ENCODE measurements around the gene LAMA1. TPM values are rescaled to one million over a fixed set of nuclear protein-coding genes. Genes with fewer than 3 reads are reported as not detected.

Gene LAMA1
- polyA plus RNA-seq, 1 experiment: 26.0 TPM

DNA sequence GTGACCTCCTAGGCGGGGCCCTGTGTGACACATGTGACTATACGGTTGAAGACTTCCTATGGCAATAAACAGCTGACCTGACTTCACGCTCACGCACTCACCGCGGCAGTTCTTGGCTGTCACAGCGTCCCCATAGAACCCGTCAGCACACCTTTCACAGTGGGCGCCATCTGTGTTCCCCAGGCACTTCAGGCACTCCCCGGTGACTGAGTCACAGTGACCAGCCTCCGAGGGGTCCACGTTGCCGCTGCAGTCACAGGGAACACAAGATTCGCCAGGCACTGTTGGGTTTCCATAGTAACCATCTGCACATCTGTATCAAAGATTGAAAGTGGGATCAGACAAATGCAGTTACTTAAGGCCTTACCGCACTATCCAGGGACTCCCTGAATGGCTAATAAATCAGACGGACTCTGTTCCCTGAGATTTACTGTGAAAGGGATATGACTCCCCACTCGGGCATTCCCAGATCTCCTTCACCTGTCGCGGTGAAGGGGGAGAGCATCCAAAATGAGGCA is 94.5 kb downstream of the LAMA1 start:
- peaks cover 10% of the 10 kb centered on the region; the same call in 1 of the 2 replicates for H3K9me3 ChIP-seq (ENCODE audit: control insufficient read depth, insufficient read depth, low read length)
- no peak overlapping the region for H3K4me3 ChIP-seq (ENCODE audit: low read depth, low read length)
- TF ChIP-seq, protein P1, sequence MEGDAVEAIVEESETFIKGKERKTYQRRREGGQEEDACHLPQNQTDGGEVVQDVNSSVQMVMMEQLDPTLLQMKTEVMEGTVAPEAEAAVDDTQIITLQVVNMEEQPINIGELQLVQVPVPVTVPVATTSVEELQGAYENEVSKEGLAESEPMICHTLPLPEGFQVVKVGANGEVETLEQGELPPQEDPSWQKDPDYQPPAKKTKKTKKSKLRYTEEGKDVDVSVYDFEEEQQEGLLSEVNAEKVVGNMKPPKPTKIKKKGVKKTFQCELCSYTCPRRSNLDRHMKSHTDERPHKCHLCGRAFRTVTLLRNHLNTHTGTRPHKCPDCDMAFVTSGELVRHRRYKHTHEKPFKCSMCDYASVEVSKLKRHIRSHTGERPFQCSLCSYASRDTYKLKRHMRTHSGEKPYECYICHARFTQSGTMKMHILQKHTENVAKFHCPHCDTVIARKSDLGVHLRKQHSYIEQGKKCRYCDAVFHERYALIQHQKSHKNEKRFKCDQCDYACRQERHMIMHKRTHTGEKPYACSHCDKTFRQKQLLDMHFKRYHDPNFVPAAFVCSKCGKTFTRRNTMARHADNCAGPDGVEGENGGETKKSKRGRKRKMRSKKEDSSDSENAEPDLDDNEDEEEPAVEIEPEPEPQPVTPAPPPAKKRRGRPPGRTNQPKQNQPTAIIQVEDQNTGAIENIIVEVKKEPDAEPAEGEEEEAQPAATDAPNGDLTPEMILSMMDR (IDR thresholded peaks at IDR 0.05; ENCODE audit: low read depth, low read length): no peak
- no peaks in the 10 kb centered on the region for H3K27me3 ChIP-seq (ENCODE audit: control insufficient read depth, insufficient read depth, low read length)
- no peak overlapping the region for H3K27ac ChIP-seq (ENCODE audit: low read depth, low read length)
- POLR2A ChIA-PET: no interaction called here
- CTCF ChIA-PET: interaction anchor here (2.2 to 3.7 kb wide), 2 partner anchors 103 to 154 kb away, joined by 11 to 18 read pairs; no protein-coding TSS in a partner anchor
- no peak for DNase-seq (ENCODE audit: low read depth, low spot score)

DNA sequence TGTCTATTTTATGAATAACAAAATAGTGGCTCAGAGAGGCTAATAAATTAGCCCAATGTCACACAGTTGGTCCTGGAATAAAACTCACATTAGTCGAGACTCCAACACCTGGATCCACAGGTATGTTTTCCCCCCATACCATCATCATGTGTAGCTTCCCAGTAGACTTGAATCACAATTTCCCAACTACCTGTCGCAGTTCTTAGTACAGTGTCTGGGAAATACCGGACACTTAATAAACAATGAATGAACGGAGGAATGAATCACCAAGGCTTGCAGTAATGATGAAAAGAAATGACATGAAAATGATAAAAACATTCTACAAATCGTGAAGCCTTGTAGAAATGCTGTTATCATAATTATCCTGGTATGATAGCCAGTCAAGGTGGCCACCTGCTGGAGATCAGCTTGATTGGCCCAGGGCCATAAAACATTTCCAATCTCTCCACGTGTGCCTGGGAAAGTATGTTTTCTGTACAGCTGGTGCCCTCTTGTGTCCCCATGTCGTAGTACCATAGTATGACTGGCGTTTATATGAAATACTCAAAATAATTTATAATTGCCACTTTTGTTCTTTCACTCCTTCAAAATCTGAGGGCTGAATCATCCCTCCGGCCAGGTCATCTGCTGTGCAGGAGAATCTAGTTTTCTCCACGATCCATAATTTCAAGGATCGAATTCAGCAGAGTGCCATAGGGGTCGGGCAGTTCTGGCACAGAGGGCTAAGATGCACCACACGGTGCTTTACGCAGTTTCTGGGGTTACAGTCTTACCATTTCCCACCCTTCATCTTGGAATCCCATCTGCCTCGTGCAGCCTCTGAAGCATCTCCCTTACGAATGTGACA is 95.4 kb downstream of the LAMA1 start:
- H3K4me3 ChIP-seq (ENCODE audit: low read depth, low read length): no peak overlapping the region
- no peak overlapping the region for H3K27ac ChIP-seq (ENCODE audit: low read depth, low read length)
- H3K27me3 ChIP-seq (ENCODE audit: control insufficient read depth, insufficient read depth, low read length): no peaks in the 10 kb centered on the region
- no peak for DNase-seq (ENCODE audit: low read depth, low spot score)
- TF ChIP-seq, protein P1 (IDR thresholded peaks at IDR 0.05; ENCODE audit: low read depth, low read length): peak; percentile 42
- CTCF ChIA-PET: interaction anchor here (0.6 to 3.7 kb wide), 4 partner anchors 16 to 155 kb away, joined by 3 to 18 read pairs (median 8); no protein-coding TSS in a partner anchor
- peaks cover 10% of the 10 kb centered on the region; the same call in 1 of the 2 replicates for H3K9me3 ChIP-seq (ENCODE audit: control insufficient read depth, insufficient read depth, low read length)
- POLR2A ChIA-PET: no interaction called here

DNA sequence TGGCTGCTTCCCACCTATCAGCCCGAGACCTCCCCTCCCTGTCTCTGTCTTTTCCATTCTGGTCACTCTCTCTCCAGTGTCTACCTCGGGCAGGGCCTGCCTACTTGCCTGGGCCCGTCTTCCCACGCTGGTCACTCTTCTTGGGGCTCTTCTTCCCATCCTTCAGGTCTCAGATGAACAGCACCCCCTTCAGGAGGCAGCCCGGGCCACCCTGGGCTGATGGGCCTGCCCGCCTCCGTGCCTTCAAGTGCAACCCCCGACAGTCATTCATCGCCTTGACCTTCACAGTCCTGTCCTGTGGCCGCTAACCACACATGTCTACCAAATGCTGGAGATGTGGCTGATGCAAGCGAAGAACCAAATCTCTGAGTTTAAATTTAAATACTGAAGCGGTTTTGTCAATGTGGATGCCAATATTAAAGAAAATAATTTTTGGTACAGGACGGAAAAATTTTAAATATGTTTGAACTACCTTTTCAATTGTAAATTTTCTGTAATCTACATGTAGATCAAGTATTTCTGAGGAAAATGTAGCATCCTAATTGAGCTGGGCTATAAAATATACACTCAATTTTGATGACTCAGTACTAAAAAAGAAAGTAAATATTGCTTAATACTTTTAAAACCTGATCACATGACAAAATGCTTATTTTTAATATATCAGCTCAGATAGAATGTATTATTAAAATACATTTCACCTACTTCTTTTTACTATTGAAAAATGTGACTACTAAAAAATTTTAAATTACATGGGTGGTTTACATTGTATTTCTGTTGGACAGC is 96.4 kb downstream of the LAMA1 start:
- POLR2A ChIA-PET: no interaction called here
- H3K9me3 ChIP-seq (ENCODE audit: control insufficient read depth, insufficient read depth, low read length): peaks cover 10% of the 10 kb centered on the region; the same call in 1 of the 2 replicates
- H3K27me3 ChIP-seq (ENCODE audit: control insufficient read depth, insufficient read depth, low read length): no peaks in the 10 kb centered on the region
- no peak overlapping the region for H3K4me3 ChIP-seq (ENCODE audit: low read depth, low read length)
- H3K27ac ChIP-seq (ENCODE audit: low read depth, low read length): no peak overlapping the region
- TF ChIP-seq, protein P1 (IDR thresholded peaks at IDR 0.05; ENCODE audit: low read depth, low read length): no peak
- no peak for DNase-seq (ENCODE audit: low read depth, low spot score)
- CTCF ChIA-PET: interaction anchor here (0.7 to 3.7 kb wide), 3 partner anchors 101 to 156 kb away, joined by 3 to 18 read pairs (median 11); no protein-coding TSS in a partner anchor

GRCh38 chr18:7017013-7017412 is 100.6 kb downstream of the LAMA1 start:
- TF ChIP-seq, protein P1 (IDR thresholded peaks at IDR 0.05; ENCODE audit: low read depth, low read length): no peak
- Histone ChIP-seq H3K27ac (ENCODE audit: low read depth, low read length) (no peak overlapping the region), H3K9me3 (ENCODE audit: control insufficient read depth, insufficient read depth, low read length) (peaks cover 10% of the 10 kb centered on the region; the same call in 1 of the 2 replicates), H3K27me3 (ENCODE audit: control insufficient read depth, insufficient read depth, low read length) (no peaks in the 10 kb centered on the region), H3K4me3 (ENCODE audit: low read depth, low read length) (no peak overlapping the region)
- POLR2A ChIA-PET: no interaction called here
- no peak for DNase-seq (ENCODE audit: low read depth, low spot score)
- CTCF ChIA-PET: interaction anchor here (1.4 to 1.7 kb wide), 2 partner anchors 21 to 160 kb away, joined by 3 to 5 read pairs; no protein-coding TSS in a partner anchor
